ENCODE results near the gene PKLR. TPM values are rescaled to one million over a fixed set of nuclear protein-coding genes. Genes with fewer than 3 reads are reported as not detected.
"Not testable (repeated sequence)": the region's sequence is repeated elsewhere in the genome, so short reads cannot be mapped to it uniquely, and the experiment has no call there.

PKLR gene
- total RNA-seq, 1 donor from 2014 or later, result not detected

GRCh38 chr1:155251566-155251965, 49.7 kb downstream of the PKLR start:
- DNase-seq (ENCODE audit: low spot score in 2 of 2), result no peak
- peaks cover 16 to 27% of the 10 kb centered on the region in 2 donors for H3K4me1 ChIP-seq

GRCh38 chr1:155250633-155251449, 50.4 kb downstream of the PKLR start:
- intact Hi-C loops (cut with DNase I), result loop anchor here (1.0 kb wide), 4 partner anchors 22 to 341 kb away; partner anchors contain the start of genes CLK2 and FDPS
- TF ChIP-seq CTCF (IDR thresholded peaks at IDR 0.05), result peak; percentile 99 to 100 (median 99)
- peaks cover 16 to 21% of the 10 kb centered on the region in 2 donors for H3K4me1 ChIP-seq
- peaks cover 15 to 17% of the 10 kb centered on the region in 2 donors for H3K36me3 ChIP-seq
- H3K27me3 ChIP-seq, result no peaks in the 10 kb centered on the region
- peak; percentile 55 to 96 for DNase-seq (ENCODE audit: low spot score in 2 of 2)
- peak overlapping the region; percentile 37 to 42 for H3K4me3 ChIP-seq
- no peaks in the 10 kb centered on the region for H3K9me3 ChIP-seq
- H3K27ac ChIP-seq, result peak overlapping the region; percentile 19 to 39

More at GRCh38 chr1:155251566-155251965, 49.7 kb downstream of the PKLR start:
- H3K36me3 ChIP-seq, result peaks cover 15 to 17% of the 10 kb centered on the region in 2 donors
- intact Hi-C loops (cut with DNase I), result no loop called here
- H3K9me3 ChIP-seq, result no peaks in the 10 kb centered on the region
- H3K4me3 ChIP-seq, result no peak overlapping the region
- TF ChIP-seq CTCF (IDR thresholded peaks at IDR 0.05), result no peak
- no peaks in the 10 kb centered on the region for H3K27me3 ChIP-seq
- H3K27ac ChIP-seq, result no peak overlapping the region

GRCh38 chr1:155250246-155250632, 51.0 kb downstream of the PKLR start:
- Histone ChIP-seq H3K27me3 (no peaks in the 10 kb centered on the region), H3K36me3 (peaks cover 15 to 17% of the 10 kb centered on the region in 2 donors), H3K4me3 (peak overlapping the region; percentile 37 to 42), H3K9me3 (no peaks in the 10 kb centered on the region), H3K27ac (peak overlapping the region; percentile 14 to 39), H3K4me1 (peaks cover 16 to 23% of the 10 kb centered on the region in 2 donors)
- intact Hi-C loops (cut with DNase I), result loop anchor here (1.0 kb wide), 4 partner anchors 23 to 342 kb away; partner anchors contain the start of genes CLK2 and FDPS
- DNase-seq (ENCODE audit: low spot score in 2 of 2), result no peak
- no peak for TF ChIP-seq CTCF (IDR thresholded peaks at IDR 0.05)

- no peaks in the 10 kb centered on the region for H3K9me3 ChIP-seq
- no peak for DNase-seq (ENCODE audit: low spot score in 2 of 2)
- no peak for TF ChIP-seq CTCF (IDR thresholded peaks at IDR 0.05)
- no peak overlapping the region for H3K27ac ChIP-seq
- H3K36me3 ChIP-seq, result peaks cover 15 to 17% of the 10 kb centered on the region in 2 donors
- peaks cover 5 to 23% of the 10 kb centered on the region in 2 donors for H3K4me1 ChIP-seq
- intact Hi-C loops (cut with DNase I), result no loop called here
- no peaks in the 10 kb centered on the region for H3K27me3 ChIP-seq
- no peak overlapping the region for H3K4me3 ChIP-seq
Observed at GRCh38 chr1:155247667-155248553, 53.3 kb downstream of the PKLR start.

GRCh38 chr1:155246796-155247195, 54.4 kb downstream of the PKLR start:
- H3K36me3 ChIP-seq, result peaks cover 15 to 17% of the 10 kb centered on the region in 2 donors
- DNase-seq (ENCODE audit: low spot score in 2 of 2); H3K9me3 ChIP-seq; H3K27ac ChIP-seq; intact Hi-C loops (cut with DNase I); H3K27me3 ChIP-seq; H3K4me3 ChIP-seq: not testable (repeated sequence)
- H3K4me1 ChIP-seq, result peaks cover 5 to 28% of the 10 kb centered on the region in 2 donors
